OCI-LY1 (cell line): Measurements from ENCODE around the gene C1QTNF6.

Source experiments
- CTCF ChIP-seq: fragments of 200-600 bp; sonication (generic), shearing (Covaris generic); IDR thresholded peaks from 2 replicates; pipeline ENCODE4 v1.5.1; 2017; ENCODE audit warnings: mild to moderate bottlenecking, antibody characterized with exemption, low read length, moderate library complexity, mixed read lengths
- EZH2 ChIP-seq: fragments of 200-600 bp; sonication (generic), shearing (Covaris generic); IDR thresholded peaks from 2 replicates; pipeline ENCODE4 v1.8.0; 2017; ENCODE audit warnings: borderline replicate concordance, mixed run types, mild to moderate bottlenecking, antibody characterized with exemption, low read length, moderate library complexity, mixed read lengths

GRCh38 chr22:37194750-37195149, 6.7 kb upstream of the C1QTNF6 start:
- TF ChIP-seq CTCF (no peak), EZH2 (no peak)
